SK-N-SH treated with all-trans-retinoic acid at 6 μM for 48 hours (cell line): ENCODE data around the gene NOSTRIN.

Experiments used
- ATAC-seq: fragments of 200-7000 bp; cut with Tn5 transposase; 3 replicates; pipeline ENCODE4 v1.9.1; 2020; ENCODE audit warnings: mild to moderate bottlenecking, moderate library complexity
- ARNTL ChIP-seq: fragments of 450-650 bp; formaldehyde crosslinking; IDR thresholded peaks from 2 replicates; pipeline ENCODE4 v1.5.0; 2020; ENCODE audit warnings: low read depth, mild to moderate bottlenecking, moderate library complexity, borderline replicate concordance
- CSDC2 ChIP-seq: fragments of 250-450 bp; sonication (Bioruptor Pico); IDR thresholded peaks from 2 replicates; pipeline ENCODE4 v1.5.0; 2020; ENCODE audit warnings: mild to moderate bottlenecking, moderate library complexity
- ESRRG ChIP-seq: fragments of 250-450 bp; sonication (Bioruptor Pico); IDR thresholded peaks from 2 replicates; pipeline ENCODE4 v1.6.1; 2021; ENCODE audit warnings: mild to moderate bottlenecking
- GLIS3 ChIP-seq: fragments of 250-450 bp; sonication (Bioruptor Pico); IDR thresholded peaks from 2 replicates; pipeline ENCODE4 v1.5.0; 2020; ENCODE audit warnings: mild to moderate bottlenecking, moderate library complexity
- ISL1 ChIP-seq: fragments of 250-450 bp; sonication (Bioruptor Pico); IDR thresholded peaks from 2 replicates; pipeline ENCODE4 v2.1.2; 2022; ENCODE audit warnings: mild to moderate bottlenecking, moderate library complexity
- OSR1 ChIP-seq: fragments of 250-450 bp; sonication (Bioruptor Pico); IDR thresholded peaks from 2 replicates; pipeline ENCODE4 v1.8.0; 2022; ENCODE audit warnings: moderate library complexity, mild to moderate bottlenecking, inconsistent platforms
- POU6F1 ChIP-seq: fragments of 250-450 bp; sonication (Bioruptor Pico); IDR thresholded peaks from 2 replicates; pipeline ENCODE4 v1.8.0; 2021; ENCODE audit warnings: low read depth, mild to moderate bottlenecking, moderate library complexity, borderline replicate concordance
- PPARA ChIP-seq: fragments of 250-450 bp; sonication (Bioruptor Pico); IDR thresholded peaks from 2 replicates; pipeline ENCODE4 v1.5.0; 2020; ENCODE audit warnings: mild to moderate bottlenecking, borderline replicate concordance
- TCF4 ChIP-seq: fragments of 250-450 bp; sonication (Bioruptor Pico); IDR thresholded peaks from 2 replicates; pipeline ENCODE4 v1.8.0; 2021; ENCODE audit warnings: mild to moderate bottlenecking, moderate library complexity, borderline replicate concordance
- TOX ChIP-seq: fragments of 250-450 bp; sonication (Bioruptor Pico); IDR thresholded peaks from 2 replicates; pipeline ENCODE4 v1.8.0; 2021; ENCODE audit warnings: mild to moderate bottlenecking, moderate library complexity, borderline replicate concordance
- ZC3H10 ChIP-seq: fragments of 250-450 bp; sonication (Bioruptor Pico); IDR thresholded peaks from 2 replicates; pipeline ENCODE4 v1.5.1; 2021; ENCODE audit warnings: mild to moderate bottlenecking, moderate library complexity
- ZFP30 ChIP-seq: fragments of 450-650 bp; formaldehyde crosslinking; IDR thresholded peaks from 2 replicates; pipeline ENCODE4 v1.5.0; 2022; ENCODE audit warnings: mild to moderate bottlenecking, moderate library complexity
- ZNF565 ChIP-seq: fragments of 450-650 bp; formaldehyde crosslinking; conservative IDR thresholded peaks from 2 replicates; pipeline ENCODE4 v1.5.0; 2020; ENCODE audit warnings: low read depth, mild to moderate bottlenecking, moderate library complexity
- ZNF70 ChIP-seq: fragments of 450-650 bp; formaldehyde crosslinking; IDR thresholded peaks from 2 replicates; pipeline ENCODE4 v1.5.0; 2020; ENCODE audit warnings: mild to moderate bottlenecking, moderate library complexity
- ZNF8 ChIP-seq: fragments of 450-650 bp; formaldehyde crosslinking; IDR thresholded peaks from 2 replicates; pipeline ENCODE4 v1.5.0; 2020; ENCODE audit warnings: mild to moderate bottlenecking, moderate library complexity
- TF ChIP-seq, protein P1 (sequence below): fragments of 250-450 bp; sonication (Bioruptor Pico); IDR thresholded peaks from 2 replicates; pipeline ENCODE4 v1.5.1; 2021; ENCODE audit warnings: mild to moderate bottlenecking, moderate library complexity
- TF ChIP-seq, protein P2 (sequence below): fragments of 250-450 bp; sonication (Bioruptor Pico); IDR thresholded peaks from 2 replicates; pipeline ENCODE4 v1.8.0; 2020; ENCODE audit warnings: mild to moderate bottlenecking, moderate library complexity, borderline replicate concordance
- TF ChIP-seq, protein P3 (sequence below): fragments of 250-450 bp; sonication (Bioruptor Pico); IDR thresholded peaks from 2 replicates; pipeline ENCODE4 v1.5.0; 2020; ENCODE audit warnings: mild to moderate bottlenecking, moderate library complexity

The NOSTRIN gene

GRCh38 chr2:168894101-168894500 is 91.7 kb downstream of the NOSTRIN start:
- TF ChIP-seq, protein P1, sequence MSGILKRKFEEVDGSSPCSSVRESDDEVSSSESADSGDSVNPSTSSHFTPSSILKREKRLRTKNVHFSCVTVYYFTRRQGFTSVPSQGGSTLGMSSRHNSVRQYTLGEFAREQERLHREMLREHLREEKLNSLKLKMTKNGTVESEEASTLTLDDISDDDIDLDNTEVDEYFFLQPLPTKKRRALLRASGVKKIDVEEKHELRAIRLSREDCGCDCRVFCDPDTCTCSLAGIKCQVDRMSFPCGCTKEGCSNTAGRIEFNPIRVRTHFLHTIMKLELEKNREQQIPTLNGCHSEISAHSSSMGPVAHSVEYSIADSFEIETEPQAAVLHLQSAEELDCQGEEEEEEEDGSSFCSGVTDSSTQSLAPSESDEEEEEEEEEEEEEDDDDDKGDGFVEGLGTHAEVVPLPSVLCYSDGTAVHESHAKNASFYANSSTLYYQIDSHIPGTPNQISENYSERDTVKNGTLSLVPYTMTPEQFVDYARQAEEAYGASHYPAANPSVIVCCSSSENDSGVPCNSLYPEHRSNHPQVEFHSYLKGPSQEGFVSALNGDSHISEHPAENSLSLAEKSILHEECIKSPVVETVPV (CRISPR knock-in tag) = no peak
- TF ChIP-seq ZNF565 (no peak), ZFP30 (no peak), TCF4 (CRISPR knock-in tag) (no peak)
- no peak for ATAC-seq

DNA sequence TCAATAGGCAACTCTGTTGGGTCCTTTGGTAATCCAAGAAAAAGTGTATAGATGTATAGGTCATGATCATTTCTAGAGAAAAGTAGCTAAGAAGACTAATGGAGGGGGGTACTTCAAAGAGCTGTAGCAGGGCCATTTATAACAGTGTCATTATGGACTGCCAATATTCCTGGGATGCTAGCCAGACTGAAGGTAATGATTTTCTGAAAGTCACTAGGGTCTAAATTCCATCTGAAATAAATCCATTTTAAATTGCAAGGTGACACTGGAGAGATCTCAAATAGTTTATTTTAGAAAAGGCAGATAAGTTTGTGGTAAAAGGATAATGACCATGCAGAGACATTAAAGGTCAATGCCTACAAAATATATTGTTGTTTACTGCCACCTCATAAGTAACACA is 92.3 kb downstream of the NOSTRIN start:
- no peak for ATAC-seq
- TF ChIP-seq TOX = no peak
- TF ChIP-seq GLIS3 = no peak
- TF ChIP-seq, all 23 proteins: peak for 0

GRCh38 chr2:168895771-168896170 is 93.3 kb downstream of the NOSTRIN start:
- peak; percentile 42; the same call in 2 of the 3 replicates for ATAC-seq
- TF ChIP-seq TOX (no peak), PPARA (CRISPR knock-in tag) (no peak), CSDC2 (CRISPR knock-in tag) (no peak), ZC3H10 (no peak), ZNF8 (CRISPR knock-in tag) (no peak), ZNF565 (no peak), OSR1 (no peak), TCF4 (CRISPR knock-in tag) (no peak), ZNF70 (CRISPR knock-in tag) (no peak), POU6F1 (CRISPR knock-in tag) (no peak), ISL1 (CRISPR knock-in tag) (no peak), GLIS3 (no peak), ZFP30 (no peak), ESRRG (CRISPR knock-in tag) (no peak), ARNTL (CRISPR knock-in tag) (no peak)
- TF ChIP-seq, protein P2, sequence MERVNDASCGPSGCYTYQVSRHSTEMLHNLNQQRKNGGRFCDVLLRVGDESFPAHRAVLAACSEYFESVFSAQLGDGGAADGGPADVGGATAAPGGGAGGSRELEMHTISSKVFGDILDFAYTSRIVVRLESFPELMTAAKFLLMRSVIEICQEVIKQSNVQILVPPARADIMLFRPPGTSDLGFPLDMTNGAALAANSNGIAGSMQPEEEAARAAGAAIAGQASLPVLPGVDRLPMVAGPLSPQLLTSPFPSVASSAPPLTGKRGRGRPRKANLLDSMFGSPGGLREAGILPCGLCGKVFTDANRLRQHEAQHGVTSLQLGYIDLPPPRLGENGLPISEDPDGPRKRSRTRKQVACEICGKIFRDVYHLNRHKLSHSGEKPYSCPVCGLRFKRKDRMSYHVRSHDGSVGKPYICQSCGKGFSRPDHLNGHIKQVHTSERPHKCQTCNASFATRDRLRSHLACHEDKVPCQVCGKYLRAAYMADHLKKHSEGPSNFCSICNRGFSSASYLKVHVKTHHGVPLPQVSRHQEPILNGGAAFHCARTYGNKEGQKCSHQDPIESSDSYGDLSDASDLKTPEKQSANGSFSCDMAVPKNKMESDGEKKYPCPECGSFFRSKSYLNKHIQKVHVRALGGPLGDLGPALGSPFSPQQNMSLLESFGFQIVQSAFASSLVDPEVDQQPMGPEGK (CRISPR knock-in tag) = no peak
- TF ChIP-seq, protein P1 (CRISPR knock-in tag) = no peak
- TF ChIP-seq, protein P3, sequence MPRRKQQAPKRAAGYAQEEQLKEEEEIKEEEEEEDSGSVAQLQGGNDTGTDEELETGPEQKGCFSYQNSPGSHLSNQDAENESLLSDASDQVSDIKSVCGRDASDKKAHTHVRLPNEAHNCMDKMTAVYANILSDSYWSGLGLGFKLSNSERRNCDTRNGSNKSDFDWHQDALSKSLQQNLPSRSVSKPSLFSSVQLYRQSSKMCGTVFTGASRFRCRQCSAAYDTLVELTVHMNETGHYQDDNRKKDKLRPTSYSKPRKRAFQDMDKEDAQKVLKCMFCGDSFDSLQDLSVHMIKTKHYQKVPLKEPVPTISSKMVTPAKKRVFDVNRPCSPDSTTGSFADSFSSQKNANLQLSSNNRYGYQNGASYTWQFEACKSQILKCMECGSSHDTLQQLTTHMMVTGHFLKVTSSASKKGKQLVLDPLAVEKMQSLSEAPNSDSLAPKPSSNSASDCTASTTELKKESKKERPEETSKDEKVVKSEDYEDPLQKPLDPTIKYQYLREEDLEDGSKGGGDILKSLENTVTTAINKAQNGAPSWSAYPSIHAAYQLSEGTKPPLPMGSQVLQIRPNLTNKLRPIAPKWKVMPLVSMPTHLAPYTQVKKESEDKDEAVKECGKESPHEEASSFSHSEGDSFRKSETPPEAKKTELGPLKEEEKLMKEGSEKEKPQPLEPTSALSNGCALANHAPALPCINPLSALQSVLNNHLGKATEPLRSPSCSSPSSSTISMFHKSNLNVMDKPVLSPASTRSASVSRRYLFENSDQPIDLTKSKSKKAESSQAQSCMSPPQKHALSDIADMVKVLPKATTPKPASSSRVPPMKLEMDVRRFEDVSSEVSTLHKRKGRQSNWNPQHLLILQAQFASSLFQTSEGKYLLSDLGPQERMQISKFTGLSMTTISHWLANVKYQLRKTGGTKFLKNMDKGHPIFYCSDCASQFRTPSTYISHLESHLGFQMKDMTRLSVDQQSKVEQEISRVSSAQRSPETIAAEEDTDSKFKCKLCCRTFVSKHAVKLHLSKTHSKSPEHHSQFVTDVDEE (CRISPR knock-in tag) = no peak

DNA sequence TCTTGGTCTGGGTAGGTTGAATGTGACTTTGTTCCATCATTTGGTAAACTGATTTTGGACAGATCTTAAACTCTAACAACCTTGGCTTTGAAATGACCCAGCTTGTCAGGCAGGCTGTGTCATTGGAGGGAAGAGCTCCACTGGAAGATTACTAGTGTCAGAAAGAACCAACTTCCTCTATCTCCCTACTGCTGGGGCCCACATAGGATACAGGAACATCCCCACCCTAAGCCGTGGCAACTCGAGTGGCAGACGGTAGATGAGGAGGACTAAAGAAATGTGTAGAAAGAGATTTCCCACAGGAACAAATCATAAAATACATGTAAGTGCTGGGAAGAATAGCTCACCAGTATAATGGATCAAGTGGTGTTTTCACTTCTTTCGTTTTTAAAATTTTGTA is 94.3 kb downstream of the NOSTRIN start:
- TF ChIP-seq OSR1 = no peak
- TF ChIP-seq POU6F1 (CRISPR knock-in tag) = no peak
- no peak for ATAC-seq
